ENCODE data around the gene THOC3.
"Not testable (repeated sequence)": the region's sequence is repeated elsewhere in the genome, so short reads cannot be mapped to it uniquely, and the experiment has no call there.

DNA sequence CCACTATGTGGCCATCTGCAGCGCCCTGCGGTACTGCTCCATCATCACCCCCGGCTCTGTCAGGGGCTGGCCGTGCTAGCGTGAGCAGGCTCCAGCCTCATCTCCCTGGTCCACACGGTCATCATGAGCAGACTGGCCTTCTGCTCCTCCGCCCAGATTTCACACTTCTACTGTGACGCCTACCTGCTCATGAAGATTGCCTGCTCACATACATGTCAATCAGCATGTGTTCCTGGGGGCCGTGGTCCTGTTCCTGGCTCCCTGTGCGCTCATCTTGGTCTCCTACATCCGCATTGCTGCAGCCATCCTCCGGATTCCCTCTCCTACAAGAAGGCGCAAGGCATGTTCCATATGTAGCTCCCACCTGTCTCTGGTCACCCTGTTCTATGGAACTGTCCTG lies 38.7 kb upstream of the THOC3 start:
- TF ChIP-seq, protein P1, sequence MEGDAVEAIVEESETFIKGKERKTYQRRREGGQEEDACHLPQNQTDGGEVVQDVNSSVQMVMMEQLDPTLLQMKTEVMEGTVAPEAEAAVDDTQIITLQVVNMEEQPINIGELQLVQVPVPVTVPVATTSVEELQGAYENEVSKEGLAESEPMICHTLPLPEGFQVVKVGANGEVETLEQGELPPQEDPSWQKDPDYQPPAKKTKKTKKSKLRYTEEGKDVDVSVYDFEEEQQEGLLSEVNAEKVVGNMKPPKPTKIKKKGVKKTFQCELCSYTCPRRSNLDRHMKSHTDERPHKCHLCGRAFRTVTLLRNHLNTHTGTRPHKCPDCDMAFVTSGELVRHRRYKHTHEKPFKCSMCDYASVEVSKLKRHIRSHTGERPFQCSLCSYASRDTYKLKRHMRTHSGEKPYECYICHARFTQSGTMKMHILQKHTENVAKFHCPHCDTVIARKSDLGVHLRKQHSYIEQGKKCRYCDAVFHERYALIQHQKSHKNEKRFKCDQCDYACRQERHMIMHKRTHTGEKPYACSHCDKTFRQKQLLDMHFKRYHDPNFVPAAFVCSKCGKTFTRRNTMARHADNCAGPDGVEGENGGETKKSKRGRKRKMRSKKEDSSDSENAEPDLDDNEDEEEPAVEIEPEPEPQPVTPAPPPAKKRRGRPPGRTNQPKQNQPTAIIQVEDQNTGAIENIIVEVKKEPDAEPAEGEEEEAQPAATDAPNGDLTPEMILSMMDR (IDR thresholded peaks at IDR 0.05): not testable (repeated sequence)
- not testable (repeated sequence) for TF ChIP-seq POLR2A (IDR thresholded peaks at IDR 0.05)
